Activated CD4-positive, alpha-beta T cell treated with anti-CD3 and anti-CD28 coated beads, Interleukin-2, amount 10 ng/mL, durations not matched to agents 24 days and 14 days (primary cell): ENCODE data around the gene HSPA14. TPM values are rescaled to one million over a fixed set of nuclear protein-coding genes. Genes with fewer than 3 reads are reported as not detected.

ENCODE experiments used
- DNase-seq: peaks from one replicate; pipeline ENCODE4 v3.0.0; 2022
- H3K27ac Mint-ChIP-seq: one replicate; pipeline ENCODE4 v1.8.0; 2022; ENCODE audit warnings: mild to moderate bottlenecking, mixed read lengths
- H3K27me3 Mint-ChIP-seq: one replicate; pipeline ENCODE4 v1.8.0; 2022; ENCODE audit warnings: mixed read lengths
- H3K36me3 Mint-ChIP-seq: one replicate; pipeline ENCODE4 v1.8.0; 2022; ENCODE audit warnings: low read depth, mild to moderate bottlenecking, mixed read lengths
- H3K4me1 Mint-ChIP-seq: one replicate; pipeline ENCODE4 v1.8.0; 2021; ENCODE audit warnings: mixed read lengths
- H3K4me3 Mint-ChIP-seq: one replicate; pipeline ENCODE4 v1.8.0; 2022; ENCODE audit warnings: mild to moderate bottlenecking, moderate library complexity, mixed read lengths
- H3K9me3 Mint-ChIP-seq: one replicate; pipeline ENCODE4 v1.8.0; 2021; ENCODE audit warnings: mixed read lengths
- intact Hi-C: fragments of 100-400 bp; cut with micrococcal nuclease; formaldehyde crosslinking; loops from one replicate; pipeline ENCODE4 v1.15.1; 2023
- total RNA-seq: library from RNA; stranded (reverse); gene quantifications from 2 replicates; pipeline ENCODE4 v1.2.3, GENCODE V29; 2022

Gene HSPA14
- total RNA-seq, 1 donor from 2014 or later = 42.0 TPM

DNA sequence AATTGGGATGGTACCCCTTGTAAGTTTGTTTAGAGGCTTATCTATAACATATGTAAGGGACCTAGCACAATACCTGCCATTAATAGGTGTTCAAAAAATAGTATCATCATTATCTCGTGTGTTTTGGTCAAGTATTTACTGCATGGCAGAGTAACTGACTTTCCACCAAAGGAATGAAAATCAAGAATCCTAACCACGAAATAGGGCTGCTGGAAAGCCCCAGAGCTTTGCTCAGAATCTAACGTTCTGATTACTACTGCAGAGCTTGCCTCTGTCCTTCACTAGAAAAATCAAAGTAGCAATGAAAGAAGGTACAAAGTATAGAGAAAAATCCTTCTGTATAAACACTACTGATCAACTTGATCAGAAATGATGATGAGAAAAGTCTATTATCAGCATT, 80.9 kb downstream of the HSPA14 start:
- Mint-ChIP-seq H3K9me3 (peaks cover 27% of the 10 kb centered on the region), H3K4me1 (peaks cover 20% of the 10 kb centered on the region)

More for the DNA sequence above, 80.9 kb downstream of the HSPA14 start:
- Mint-ChIP-seq H3K27ac (no peak overlapping the region), H3K27me3 (no peaks in the 10 kb centered on the region), H3K36me3 (peaks cover 94% of the 10 kb centered on the region), H3K4me3 (no peak overlapping the region)
- DNase-seq = no peak
- intact Hi-C loops = loop anchor here (5.0 kb wide), 1 partner anchor 33 kb away; the partner anchor contains the start of gene DCLRE1C

Other genes starting within 250 kb of the HSPA14 start
- gene FAM107B, start 63.4 kb upstream of the HSPA14 start, total RNA-seq = 103 and 113 TPM in 2 replicates
- gene CDNF, start 269 bp upstream of the HSPA14 start, total RNA-seq = 0.62 and 0.70 TPM in 2 replicates
- gene MSANTD7, start within 50 bp of the HSPA14 start, total RNA-seq = 28.9 and 30.3 TPM in 2 replicates
- 46.7 and 47.5 TPM in 2 replicates for gene SUV39H2, start 40.6 kb downstream of the HSPA14 start, total RNA-seq
- 17.5 and 21.0 TPM in 2 replicates for gene DCLRE1C, start 115.8 kb downstream of the HSPA14 start, total RNA-seq
- gene MEIG1, start 121.1 kb downstream of the HSPA14 start, total RNA-seq = not detected in 2 replicates
- 0.26 and 0.62 TPM in 2 replicates for gene OLAH, start 205.6 kb downstream of the HSPA14 start, total RNA-seq